ENCODE measurements around the gene MAX.

MAX gene

DNA sequence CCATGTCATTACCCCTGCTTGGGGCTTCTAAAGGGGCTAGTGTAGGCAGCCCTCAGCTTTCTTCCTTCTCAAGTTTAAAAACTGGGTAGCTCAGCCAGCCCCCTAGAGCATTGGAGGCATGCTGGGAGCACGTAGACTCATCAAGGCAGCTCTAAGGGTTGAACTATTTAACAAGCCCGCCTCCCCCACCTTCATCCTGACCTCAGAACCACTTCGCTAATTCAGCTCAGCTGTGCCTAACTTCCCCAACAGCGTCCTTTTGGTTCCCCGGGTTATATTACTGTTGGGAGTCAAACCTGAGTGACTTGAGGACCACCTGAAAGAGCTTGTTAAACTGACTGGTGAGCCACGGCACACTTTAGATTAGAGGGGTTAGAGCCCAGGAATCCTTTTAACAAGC lies 30.1 kb downstream of the MAX start:
- DNase-seq = no peak

DNA sequence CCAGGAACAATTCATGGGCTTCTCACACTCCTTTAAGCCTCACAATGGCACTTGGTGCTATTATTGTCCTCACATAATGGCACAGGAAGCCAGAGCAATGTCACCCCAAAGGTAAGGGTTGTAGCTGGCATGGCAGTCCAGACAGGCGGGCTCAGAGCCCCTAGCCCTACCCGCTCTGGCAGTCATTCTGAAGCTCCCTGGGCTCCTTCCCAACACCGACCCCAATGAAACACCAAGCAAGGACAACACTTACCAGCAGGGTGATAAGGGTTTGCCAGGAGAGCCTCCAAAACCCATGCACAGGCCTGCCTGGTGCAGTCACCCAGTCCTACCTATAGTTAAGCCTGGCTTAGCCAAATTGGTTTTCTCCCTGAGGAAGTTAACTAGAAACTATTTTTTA lies 30.8 kb downstream of the MAX start:
- DNase-seq = no peak

DNA sequence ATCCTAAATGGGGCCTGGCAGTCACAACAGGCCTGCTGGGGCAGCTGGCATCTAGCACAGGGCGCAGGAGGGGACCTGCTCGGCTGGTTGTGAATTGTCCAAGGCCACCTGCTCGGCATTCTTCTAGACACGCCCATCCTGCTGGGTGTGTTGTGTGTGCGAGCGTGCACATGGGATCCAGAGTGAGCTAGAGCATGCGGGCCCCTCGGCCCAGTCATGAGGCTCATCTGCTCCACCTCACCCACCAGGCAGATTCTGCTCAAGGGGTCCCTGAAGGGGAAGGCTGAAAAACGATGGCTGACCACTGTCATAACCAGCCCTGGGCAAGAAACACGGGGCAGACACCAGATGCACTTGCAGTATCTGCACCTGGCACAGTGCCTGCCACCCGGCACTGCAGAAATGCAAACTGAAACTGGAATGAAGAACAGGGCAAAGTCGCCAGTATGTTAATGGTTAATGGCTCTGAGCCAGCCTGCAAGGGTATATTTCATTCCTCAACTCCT lies 31.8 kb downstream of the MAX start:
- DNase-seq = peak; percentile 30

DNA sequence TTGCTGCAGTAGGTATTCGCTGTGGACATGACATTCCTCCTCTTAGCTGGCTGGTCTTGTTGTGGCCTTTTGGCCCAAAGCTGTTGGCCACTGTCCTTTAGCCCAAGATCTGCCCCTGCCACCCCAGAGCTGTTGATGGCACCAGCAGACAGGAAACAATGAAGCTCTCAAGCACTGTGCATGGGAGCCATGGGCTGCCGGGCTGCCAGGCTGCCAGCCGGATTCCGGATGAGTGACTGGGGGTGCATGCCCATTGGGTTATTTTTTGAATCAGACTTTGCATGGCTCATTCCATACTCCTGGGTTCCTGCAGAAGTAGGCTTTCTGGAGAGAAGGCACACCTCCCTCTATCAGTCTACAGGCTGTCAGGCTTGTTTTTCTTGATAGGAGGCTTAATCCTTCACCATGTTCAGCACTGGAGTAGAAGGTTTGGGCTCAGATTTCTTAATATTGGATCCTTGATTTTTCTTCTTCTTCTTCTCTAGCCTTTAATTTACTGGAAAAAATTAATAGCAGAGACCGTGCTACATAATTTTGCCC lies 32.4 kb downstream of the MAX start:
- DNase-seq = no peak

DNA sequence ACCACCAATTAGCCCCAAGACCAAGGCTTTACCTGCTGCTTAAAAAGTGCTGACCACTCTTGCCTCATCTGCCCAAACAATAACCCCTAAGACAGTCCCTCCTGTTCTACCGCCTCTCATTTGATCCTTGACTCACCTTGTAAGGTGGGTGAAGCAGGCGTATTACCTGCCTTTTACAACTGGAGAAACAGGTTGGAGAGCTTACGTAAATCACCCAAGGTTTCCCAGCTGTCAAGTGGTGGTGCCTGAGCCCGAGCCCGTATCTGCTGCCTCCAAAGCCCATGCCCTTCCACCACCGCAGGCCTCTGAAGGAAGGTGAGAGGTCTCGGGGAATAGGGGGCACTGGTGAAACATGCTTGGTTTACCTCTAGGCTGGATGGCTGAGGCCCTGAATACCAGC lies 36.6 kb downstream of the MAX start:
- no peak for DNase-seq

DNA sequence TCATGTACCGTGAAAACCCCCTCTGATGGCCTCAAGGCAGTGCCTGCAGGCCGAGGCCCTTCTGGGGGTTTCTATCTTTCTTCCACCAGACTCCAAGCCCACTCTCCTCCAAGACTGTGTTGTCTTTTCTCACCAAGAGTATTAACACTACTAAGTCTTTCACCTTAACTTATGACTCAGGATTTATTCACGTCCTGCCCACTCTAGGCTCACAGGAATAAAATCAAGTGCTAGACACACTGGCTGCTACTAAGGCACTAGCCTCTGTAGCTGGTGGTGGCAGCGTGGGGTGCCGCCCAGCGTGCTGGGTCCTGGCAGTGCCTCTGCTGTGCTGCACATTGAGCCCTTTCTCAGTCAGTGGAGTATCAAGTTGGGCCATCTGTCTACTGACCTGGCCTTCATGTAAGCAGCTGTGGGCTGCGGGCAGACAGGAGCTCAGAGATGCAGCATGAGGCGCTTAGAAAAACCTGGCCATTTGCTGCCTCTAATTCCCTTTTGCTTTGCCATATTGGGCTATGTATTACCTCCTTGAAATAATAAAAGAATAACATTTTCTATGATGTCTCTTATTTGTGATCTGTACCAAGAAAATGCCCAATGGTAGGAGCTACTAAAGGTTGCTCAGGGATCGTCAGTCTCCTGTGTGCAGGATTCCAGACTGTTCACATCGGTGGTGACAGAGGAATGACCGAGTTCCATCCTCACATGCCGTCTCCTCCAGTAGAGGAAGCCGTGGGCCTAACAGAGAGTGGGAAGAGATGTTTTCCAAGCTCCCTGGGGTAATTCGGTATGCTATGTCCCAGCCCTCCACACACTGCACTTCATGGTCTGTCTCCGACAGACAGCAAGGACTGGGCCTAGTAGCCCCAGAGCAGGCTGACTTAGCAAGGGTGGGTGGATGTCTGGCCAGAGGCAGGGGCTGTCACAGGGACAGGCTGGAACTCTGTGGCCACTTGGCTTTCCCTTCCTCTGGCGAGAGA lies 39.9 kb downstream of the MAX start:
- DNase-seq = no peak

DNA sequence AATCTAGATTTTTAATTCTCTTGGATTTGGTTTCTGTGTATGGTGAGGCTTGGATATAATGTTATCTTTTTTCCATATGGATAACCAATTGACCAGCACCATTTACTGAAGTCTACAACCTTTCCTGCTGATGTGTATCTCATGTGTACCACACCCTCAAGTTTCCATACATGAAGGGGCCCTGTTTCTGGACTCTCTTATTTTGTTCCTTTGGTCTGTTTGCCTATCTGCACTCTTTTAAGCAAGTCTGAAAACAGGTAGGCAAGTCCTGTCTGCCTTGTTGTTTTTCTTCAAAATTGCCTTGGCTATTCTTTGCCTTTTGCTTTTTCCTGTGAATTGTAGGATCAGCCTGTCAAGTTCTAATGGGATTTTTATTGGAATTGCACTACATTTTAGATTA lies 44.6 kb downstream of the MAX start:
- DNase-seq = no peak

DNA sequence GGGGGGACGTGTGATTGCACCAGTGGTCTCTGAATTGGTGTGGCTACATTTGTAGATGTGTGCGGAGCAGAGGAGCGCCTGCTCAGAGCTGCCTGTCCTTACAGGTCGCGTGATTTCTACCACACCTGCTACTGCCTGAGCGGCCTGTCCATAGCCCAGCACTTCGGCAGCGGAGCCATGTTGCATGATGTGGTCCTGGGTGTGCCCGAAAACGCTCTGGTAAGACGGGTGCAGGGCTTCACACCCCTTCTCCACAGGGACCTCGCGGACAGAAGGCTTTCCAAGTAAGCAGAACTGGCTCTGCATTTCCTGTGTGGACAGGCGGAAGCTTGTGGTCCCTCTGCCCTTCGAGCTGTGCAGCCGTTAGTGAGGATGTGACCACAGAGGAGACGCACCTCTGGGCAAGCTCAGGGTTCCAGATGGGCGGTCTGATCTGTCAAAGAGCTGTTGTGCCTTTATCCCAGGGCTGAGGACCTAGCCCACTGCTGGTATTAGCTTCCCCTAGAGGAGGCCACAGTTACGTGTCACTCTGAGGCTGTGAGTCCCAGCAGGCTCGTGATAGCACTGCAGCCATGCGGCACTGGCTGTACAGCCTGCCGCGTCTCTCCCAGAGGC lies 47.7 kb downstream of the MAX start:
- no peak for DNase-seq

DNA sequence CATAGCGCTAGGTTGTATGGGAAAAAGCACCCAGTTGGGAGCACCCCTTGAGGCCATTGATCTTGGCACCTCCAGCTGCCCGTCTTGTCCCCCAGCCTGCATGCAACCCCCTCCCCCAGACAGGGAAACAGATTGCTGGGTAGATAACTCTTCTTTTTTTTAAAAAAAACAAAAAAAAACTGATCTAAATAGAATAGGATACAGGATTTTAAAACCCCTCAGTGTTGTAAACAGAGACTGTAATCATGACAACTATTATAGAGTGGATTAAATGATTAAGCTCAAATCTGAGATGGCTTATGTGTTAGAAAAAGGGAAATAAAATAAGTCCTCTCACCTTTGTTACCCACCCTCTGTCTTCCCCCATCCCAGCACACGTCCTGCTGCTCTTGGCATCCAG lies 48.9 kb downstream of the MAX start:
- no peak for DNase-seq

DNA sequence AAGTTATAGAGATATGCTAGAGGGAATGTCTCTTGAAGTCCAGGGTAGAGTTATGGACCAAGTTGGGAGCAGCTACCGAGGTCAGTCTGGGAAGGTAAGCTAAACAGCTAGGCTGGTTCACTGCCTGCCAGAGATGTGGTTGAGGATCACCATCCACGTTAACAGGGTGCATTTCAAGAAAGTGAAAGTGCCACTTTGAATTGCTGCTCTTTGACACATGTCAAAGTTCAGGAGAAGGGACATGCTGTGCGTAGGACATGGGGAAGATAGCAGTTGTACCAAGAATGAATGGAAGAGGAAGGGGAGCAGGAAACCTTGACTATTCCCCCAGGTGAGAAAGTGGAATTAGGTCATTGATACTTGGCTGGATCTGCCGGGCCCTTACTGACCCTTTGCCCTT lies 49.5 kb downstream of the MAX start:
- no peak for DNase-seq

DNA sequence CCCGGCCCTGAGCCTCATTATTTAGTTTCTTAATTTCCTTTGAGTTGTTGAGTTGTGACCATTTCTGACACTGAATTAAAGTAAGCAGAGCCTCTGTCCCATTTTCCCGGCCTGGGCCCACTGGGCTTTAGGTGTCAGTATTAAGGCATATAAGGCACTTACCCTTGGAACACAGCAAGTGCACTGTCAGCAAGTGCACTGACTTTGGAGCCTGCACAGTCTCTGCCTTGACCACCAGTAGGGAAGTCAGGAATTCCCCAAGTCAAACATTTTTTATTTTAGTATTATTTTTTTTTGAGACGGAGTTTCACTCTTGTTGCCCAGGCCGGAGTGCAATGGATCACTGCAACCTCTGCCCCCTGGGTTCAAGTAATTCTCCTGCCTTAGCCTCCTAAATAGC lies 56.6 kb downstream of the MAX start:
- DNase-seq = no peak

DNA sequence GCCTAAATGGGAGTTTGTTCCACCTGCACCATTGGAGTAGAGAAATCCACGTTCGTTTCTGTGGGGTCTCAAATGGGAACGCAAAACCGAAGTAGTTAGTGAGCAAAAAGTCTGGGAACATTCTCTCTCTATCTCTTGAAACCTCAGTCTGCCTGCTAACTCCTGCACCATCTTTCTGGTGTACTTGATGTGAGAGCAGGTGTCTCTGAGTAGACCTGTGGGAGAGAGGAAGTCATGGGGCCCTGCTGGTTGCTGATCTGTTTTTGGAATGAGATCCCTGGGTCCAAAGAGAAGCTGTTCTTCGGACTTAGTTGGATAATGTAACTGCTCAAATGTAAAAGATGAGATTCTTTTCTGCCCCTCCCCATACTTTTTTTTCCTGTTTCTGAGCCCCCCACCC lies 57.3 kb downstream of the MAX start:
- DNase-seq = no peak

DNA sequence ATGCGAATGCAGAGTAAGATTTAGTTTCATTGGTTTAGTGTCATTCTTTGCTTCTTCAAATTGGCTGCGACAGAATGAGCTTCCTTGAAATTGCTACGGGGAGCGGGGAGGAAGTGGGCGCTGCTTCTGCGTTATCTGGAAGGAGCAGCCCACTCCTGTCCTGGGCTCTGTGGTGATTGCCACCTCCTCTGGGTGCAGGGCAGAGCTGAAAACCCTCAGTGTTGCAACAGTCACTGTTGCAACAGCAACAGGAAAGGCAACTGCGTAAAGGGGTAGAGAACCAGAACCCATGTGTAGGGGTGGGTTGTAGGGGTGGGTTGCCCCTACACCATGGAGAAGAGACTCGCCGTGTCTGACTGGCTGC lies 57.7 kb downstream of the MAX start:
- no peak for DNase-seq

DNA sequence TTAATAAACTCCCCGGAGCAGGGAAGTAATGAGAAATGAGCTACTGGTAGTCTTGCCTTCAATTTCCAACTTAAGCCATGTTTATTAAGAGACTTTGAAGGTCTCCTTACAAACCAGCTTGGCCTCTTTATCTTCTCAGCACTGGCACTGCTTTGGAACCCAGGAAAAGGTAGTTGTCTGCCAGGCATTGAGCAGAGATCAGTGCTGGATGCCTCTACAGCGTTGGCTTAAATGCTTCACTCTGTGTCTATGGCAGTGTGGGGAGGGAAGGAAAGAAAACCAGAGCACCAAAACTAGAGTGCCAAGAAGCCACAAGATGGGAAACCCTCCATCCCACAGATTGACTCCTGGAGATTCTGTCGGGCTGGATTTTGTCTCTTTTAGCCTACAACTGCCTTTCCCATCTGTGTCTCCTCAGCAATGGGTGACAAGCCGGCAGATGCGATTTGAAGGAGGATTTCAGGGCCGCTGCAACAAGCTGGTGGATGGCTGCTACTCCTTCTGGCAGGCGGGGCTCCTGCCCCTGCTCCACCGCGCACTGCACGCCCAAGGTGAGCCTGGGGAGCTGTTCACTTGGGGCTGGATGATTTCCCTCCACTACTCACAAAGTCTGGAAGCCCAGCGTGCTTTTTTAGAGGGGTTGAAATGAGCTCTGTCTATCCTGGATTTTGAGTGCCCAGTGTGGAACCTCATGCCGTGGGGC lies 58.3 kb downstream of the MAX start:
- DNase-seq = no peak

DNA sequence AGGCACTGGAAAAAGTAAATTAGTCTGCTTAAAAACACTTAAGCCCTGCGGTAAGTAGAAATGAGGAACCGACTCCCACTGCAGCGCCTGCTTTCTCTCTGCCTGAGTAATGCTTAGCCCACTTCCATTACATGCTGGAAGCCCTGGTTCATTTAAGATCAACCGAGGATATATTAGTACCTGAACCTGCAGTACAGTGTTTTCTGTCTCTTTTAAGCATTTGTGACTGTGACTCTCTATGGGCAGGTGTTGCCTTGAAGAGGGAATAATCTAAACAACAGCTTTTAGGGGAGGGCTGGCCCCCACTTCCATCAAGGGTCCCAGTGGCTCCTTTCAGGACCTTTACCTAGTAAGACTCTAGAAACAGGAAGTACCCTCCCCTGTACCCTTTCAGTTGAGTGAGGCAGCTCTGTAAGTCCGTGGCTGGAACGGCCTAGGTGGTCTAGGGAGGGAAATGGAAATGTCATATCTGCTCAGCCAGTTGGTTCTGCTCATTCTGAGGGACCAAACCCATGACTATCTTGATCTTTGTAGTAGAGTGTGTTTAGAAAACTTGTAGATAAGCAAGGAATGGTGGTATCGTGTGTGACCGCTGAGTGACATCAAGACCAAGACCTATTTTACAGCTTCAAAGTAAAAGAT lies 59.5 kb downstream of the MAX start:
- no peak for DNase-seq

DNA sequence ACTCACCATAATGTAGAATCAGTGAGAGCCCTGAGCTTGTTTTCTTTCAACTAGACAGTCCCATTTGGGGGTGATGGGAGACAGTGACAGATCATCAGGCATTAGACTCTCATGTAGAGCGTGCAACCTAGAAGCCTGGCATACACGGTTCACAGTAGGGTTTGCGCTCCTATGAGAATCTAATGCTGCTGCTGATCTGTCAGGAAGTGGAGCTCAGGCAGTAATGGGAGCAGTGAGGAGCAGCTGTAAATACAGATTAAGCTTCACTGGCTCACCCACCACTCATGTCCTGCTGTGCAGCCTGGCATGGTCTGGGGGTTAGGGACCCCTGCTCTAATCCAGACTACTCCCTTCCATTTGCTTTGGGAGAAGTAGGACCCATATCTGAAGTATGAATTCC lies 60.0 kb downstream of the MAX start:
- DNase-seq = no peak

DNA sequence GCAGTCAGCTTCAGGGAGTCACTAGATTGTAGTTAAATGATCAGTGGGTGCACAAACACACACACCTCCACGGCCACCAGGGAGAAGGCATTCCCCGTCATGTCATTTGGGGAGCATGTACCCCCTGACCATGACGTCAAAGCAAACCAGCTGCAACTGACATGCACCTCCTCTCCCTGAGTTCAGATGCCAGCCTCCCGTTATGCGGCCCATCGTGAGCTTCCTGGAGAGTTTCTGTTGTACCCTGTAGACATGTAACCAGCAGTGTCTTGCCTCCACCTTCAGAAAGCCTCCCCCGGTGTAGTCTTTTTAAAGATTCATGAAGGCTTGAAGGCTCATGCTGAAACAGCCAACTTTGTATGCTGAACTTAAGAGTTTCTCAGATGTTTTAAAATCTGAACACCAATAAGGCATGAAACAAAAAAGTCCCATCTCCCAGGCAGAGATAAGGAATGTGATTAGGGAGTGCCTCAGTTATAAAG lies 60.8 kb downstream of the MAX start:
- no peak for DNase-seq

DNA sequence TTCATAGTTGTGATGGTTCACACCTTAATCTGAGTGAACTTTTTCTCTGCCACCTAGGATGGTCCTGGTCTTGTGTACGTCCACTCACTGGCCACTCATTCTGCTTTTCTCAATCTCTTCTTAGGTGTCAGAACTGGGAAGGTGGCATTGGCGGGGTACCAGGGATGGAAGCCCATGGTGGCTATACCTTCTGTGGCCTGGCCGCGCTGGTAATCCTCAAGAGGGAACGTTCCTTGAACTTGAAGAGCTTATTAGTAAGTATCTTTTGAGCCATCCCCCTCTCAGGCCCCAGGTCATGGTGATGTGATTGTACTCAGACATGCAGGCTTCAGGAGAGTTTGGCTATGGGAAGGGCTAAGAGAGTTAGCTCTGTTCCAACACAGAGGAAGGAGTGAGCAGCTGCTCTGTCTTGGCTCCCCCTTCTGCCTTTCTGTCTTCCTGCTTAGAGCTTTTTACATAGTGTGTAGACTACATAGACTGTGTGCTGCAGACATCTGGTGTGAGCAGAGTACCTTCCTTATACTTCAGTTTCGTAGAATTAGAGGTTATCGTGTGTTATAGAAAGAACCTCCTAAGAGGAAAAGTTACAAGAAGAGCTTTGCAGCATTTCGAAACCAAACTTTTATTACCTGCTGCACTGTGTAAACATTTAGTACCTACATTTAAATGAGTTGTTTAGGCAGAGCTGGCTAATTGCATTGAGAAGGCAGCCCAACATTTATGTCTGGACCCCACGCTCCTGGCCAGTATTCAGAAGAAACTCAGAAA lies 61.5 kb downstream of the MAX start:
- no peak for DNase-seq

DNA sequence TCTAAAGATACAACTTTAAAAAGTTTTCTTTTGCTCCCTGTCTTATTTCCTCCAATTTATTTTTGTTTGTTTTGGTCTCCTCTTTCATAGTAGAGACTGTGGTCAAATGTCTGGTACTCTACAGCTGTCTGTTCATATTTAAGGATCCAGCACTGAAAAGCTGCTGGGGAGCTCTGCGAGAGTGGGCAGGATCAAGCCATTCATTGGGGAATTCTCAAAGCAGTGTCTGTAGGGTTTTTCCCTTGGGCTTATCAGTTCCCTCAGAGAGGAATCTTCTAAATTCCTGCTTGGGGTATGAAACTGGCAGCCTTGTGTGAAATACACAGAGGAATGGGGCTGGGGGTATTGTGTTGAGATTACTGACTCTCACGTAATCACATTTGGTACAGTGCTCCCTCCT lies 63.4 kb downstream of the MAX start:
- no peak for DNase-seq

DNA sequence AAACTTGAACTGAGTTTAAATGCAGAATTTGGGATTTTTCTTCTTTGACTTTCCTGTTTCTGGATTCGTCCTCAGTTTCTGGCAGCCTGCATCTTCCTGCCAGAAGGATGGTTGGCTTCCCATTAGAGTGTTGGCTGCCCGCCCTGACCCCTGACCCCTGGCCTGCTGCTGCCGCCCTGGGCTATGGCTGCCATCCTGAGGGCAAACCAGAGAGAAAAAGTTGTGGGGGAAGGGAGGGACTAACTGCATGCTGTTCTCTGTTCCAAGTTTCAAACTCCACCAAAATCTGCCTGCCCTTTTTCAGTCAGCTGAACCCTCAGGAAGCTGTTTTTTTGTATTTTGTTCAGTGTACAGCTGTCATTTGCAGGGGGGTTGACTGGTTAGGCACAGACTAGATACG lies 67.3 kb downstream of the MAX start:
- DNase-seq = no peak

DNA sequence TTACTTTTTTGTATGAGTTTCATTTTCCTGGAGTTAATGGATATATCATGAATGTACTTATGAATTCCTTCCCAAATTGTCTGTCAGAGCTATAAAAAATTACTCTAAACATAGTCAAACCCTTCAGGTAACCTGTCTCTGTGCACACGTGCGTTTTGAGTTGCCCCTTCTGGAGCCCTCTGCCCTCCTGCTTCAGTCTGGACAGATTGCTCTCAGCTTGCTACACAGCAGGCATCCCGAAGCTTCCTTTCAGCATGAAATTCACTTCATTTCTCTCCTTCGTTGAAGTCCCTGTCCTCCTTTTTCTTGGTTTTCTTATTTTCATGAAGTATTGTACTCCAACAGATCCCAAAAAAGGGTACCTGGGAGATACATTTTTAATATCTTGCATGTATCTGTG lies 68.3 kb downstream of the MAX start:
- no peak for DNase-seq

DNA sequence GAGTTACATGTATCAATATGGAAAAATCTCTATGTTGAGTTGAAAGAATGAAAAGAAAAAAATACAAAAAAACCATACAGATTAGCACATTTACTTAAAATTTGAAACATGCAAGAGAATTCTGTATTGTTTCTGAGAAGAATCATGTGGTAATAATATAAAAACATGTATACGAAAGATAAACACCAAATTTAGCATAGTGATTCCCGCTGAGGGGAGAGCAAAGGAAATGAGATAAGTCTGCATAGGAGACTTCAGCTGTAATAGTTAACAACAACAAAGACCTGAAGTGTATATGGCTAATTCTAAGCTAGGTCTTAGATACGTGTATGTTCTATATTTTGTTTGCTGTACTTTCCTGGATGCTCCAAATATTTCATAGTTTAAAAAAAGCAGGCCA lies 69.1 kb downstream of the MAX start:
- no peak for DNase-seq
